ENCODE results near the gene REP15. TPM values are rescaled to one million over a fixed set of nuclear protein-coding genes. Genes with fewer than 3 reads are reported as not detected.

REP15 gene, protein sequence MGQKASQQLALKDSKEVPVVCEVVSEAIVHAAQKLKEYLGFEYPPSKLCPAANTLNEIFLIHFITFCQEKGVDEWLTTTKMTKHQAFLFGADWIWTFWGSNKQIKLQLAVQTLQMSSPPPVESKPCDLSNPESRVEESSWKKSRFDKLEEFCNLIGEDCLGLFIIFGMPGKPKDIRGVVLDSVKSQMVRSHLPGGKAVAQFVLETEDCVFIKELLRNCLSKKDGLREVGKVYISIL
- 1 to 10 TPM in 2 of 4 donors, under 1 TPM in 1, not detected in 1; 0.44 to 3.6 (median 1.1) TPM for total RNA-seq

DNA sequence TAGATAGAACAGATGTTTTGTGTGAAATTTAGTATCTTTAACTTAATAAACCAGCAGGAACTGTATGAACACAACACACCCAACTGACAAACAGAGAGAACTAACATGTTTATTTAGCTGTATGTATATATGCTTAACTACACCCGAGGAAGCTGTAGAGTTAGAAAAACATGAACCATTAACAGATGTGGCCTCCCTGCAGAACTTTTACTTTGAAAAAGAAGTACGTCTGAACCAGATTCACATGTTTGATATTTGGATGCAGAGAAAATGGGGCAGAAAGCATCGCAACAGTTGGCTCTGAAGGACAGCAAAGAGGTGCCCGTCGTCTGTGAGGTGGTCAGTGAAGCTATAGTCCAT, at the start of gene REP15:
TSS of gene REP15 (plus strand) at position 155 of the 360 bp plus-strand sequence. CDS start at position 271, 116 bp downstream.
- TF ChIP-seq, protein P1, sequence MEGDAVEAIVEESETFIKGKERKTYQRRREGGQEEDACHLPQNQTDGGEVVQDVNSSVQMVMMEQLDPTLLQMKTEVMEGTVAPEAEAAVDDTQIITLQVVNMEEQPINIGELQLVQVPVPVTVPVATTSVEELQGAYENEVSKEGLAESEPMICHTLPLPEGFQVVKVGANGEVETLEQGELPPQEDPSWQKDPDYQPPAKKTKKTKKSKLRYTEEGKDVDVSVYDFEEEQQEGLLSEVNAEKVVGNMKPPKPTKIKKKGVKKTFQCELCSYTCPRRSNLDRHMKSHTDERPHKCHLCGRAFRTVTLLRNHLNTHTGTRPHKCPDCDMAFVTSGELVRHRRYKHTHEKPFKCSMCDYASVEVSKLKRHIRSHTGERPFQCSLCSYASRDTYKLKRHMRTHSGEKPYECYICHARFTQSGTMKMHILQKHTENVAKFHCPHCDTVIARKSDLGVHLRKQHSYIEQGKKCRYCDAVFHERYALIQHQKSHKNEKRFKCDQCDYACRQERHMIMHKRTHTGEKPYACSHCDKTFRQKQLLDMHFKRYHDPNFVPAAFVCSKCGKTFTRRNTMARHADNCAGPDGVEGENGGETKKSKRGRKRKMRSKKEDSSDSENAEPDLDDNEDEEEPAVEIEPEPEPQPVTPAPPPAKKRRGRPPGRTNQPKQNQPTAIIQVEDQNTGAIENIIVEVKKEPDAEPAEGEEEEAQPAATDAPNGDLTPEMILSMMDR (IDR thresholded peaks at IDR 0.05; ENCODE audit: low read depth), result no peak

DNA sequence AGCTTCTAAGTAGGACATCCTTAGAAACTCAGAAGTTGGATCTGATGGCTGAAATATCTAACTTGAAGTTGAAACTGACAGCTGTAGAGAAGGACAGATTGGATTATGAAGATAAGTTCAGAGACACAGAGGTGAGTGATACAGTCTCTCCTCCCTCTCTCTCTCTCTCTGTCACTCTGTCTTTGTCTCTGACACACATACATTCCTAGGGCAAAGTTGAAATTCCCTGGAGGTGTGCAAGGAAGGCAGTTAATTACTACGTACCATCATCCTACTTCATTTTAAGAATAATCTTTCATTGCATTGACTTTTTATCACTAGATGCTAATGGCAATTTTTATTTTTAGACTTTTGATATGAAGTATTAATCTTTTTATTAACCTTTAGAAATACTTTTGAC, 46.2 kb upstream of the REP15 start:
- TF ChIP-seq, protein P1 (IDR thresholded peaks at IDR 0.05; ENCODE audit: low read depth), result no peak

DNA sequence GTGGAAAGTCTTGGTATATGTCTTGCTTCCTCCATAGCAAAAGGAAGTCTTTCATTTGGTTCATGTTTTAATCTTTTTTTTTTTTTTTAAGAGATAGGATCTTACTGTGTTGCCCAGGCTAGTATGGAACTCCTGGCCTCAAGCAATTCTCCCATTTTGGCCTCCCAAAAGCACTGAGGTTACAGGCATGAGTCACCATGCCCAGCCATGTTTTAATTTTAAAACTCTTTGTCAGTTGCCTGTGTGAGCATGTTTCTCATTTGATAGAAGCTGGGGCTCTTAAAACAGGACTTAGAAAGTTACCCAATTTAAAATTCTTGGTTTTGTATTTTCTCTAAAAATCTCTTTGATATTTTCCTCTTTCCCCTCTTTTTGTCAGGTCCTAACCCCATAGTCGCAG, 45.0 kb upstream of the REP15 start:
- TF ChIP-seq, protein P1 (IDR thresholded peaks at IDR 0.05; ENCODE audit: low read depth), result no peak

DNA sequence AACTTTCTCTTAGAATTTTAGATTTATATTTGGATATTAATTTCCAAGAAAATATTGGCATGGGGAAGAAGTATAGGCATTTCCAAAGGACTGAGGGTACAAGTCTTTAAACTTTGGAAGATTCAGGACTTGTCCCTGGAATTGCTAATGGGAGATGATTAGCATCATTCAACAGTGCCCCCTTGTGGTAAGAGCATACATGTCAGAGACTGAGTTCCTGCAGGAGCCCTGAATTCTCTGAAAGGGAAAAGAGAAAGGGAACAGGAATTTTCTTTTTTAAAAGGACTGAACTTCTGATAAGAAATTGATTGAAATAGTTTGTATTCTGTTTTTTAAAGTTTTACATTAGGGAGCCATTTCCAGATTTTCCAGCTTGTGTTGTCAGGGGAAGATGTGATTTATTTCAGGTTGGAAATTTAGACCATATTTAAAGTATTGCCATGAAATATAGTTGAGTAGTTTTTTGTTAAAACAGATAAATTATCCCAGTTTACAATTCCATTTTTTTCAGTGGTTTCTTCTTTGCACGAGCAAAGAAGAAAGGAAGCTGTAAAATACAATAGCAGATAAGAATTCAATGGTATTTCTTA, 44.0 kb upstream of the REP15 start:
- TF ChIP-seq, protein P1 (IDR thresholded peaks at IDR 0.05; ENCODE audit: low read depth), result no peak

DNA sequence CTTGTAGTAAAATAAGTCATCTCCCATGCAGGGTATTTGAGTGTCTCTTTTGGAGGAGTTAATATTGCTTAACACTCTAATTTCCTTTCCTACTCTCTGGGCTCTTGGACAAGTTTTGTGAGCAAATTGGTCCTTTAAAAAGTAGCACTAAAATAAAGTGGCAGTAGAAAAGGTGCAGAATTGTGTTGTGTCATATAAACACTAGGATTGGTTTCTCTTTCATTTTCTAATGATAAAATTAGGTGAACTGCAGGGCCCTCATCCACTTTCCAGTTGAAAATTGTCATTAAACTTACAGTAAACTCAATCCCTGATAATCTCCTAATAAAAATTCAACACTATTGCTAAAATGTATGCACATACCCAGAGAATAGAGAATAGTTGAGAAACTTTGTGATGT, 42.6 kb upstream of the REP15 start:
- TF ChIP-seq, protein P1 (IDR thresholded peaks at IDR 0.05; ENCODE audit: low read depth), result no peak

DNA sequence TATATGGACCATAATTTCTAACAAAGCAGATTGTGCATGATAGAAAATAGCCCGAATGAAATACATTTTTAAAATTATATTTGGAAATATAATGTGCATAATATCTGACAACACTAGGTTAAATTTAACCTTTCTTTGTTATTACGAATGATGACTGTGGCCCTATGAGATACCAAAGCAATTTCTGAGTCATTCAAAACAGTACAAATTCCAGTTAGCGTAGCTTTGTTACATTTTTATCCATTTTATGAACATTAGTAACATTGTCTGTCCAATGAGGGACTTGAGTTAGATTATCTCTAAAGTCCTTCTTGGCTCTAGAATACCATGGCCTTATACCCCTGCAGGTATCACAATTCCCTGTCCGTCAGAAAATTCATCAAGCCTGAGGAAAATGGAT, 39.0 kb upstream of the REP15 start:
- TF ChIP-seq, protein P1 (IDR thresholded peaks at IDR 0.05; ENCODE audit: low read depth), result no peak

DNA sequence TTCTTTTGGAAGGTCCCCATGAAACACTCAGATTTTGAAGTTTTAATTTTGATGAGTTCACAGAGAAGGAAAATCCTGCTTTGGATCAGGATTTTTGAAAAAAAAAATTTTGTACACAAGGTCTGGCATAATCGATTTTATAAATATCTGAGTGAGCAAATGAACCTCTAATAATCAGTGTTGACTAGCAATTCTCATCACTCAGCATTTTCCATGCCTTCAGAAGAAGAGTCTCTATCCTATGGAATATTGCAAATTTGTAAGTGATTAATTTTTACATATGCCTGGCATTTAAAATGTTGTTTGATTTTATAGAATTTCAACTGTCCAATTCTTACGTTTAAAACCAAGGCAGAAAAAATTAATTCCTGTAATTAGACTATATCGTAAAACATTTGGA, 30.5 kb upstream of the REP15 start:
- TF ChIP-seq, protein P1 (IDR thresholded peaks at IDR 0.05; ENCODE audit: low read depth), result no peak
